ENCODE results near the gene NINJ1. TPM values are rescaled to one million over a fixed set of nuclear protein-coding genes. Genes with fewer than 3 reads are reported as not detected.
A peak's percentile ranks its signal among the peaks of the same experiment; 100 is the strongest.

The NINJ1 gene
- total and polyA plus RNA-seq, 2 of the 13 experiments (the other 11 are each of a cell fraction or from before 2014, with no cell fraction given): 81.2 to 92.1 TPM

- TF ChIP-seq ZNF281 (CRISPR knock-in tag; IDR thresholded peaks at IDR 0.05; ENCODE audit: borderline replicate concordance) (no peak), ZNF580 (CRISPR knock-in tag; IDR thresholded peaks at IDR 0.05; ENCODE audit: borderline replicate concordance, low read depth) (no peak), ZNF850 (CRISPR knock-in tag; conservative IDR thresholded peaks at IDR 0.05) (no peak), RFX5 (IDR thresholded peaks at IDR 0.05; ENCODE audit: low read depth, low read length) (no peak), SSRP1 (CRISPR knock-in tag; IDR thresholded peaks at IDR 0.05) (no peak), MAF1 (CRISPR knock-in tag; IDR thresholded peaks at IDR 0.05; ENCODE audit: borderline replicate concordance) (no peak), ATF2 (CRISPR knock-in tag; IDR thresholded peaks at IDR 0.05) (no peak)
Measured at GRCh38 chr9:93177676-93178075, 43.6 kb upstream of the NINJ1 start (continued).

GRCh38 chr9:93174976-93175375 is 40.9 kb upstream of the NINJ1 start:
- Histone ChIP-seq H2AFZ (ENCODE audit: low read length) (no peak overlapping the region), H3K9me3 (ENCODE audit: low read length) (no peaks in the 10 kb centered on the region), H3K4me2 (ENCODE audit: low read depth, low read length) (no peak overlapping the region), H3K9ac (ENCODE audit: insufficient read depth, low read depth, low read length) (no peak overlapping the region), H3K4me1 (ENCODE audit: insufficient read depth, low read length) (peaks cover 30% of the 10 kb centered on the region), H3K4me3 (replicated peaks in 1 of 3; ENCODE audit: insufficient read depth in 1 of 3, low read depth in 2 of 3, low read length in 3 of 3) (no peak overlapping the region), H3K27me3 (ENCODE audit: control insufficient read depth in 1 of 2, insufficient read depth in 2 of 2, low read length in 2 of 2) (peaks cover 5 to 37% of the 10 kb centered on the region in 2 experiments; a peak in 4 of 5 replicates), H3K27ac (ENCODE audit: extremely low read length, insufficient read depth, low read length) (no peak overlapping the region), H3K36me3 (replicated peaks in 1 of 2; ENCODE audit: control insufficient read depth in 1 of 2, insufficient read depth in 2 of 2, low read length in 2 of 2) (no peaks in the 10 kb centered on the region), H4K20me1 (ENCODE audit: insufficient read depth, low read length) (no peaks in the 10 kb centered on the region), H3K79me2 (ENCODE audit: insufficient read depth, low read length) (no peaks in the 10 kb centered on the region)
- intact Hi-C loops (cut with micrococcal nuclease; ENCODE audit: unreplicated experiment): no loop called here
- peak; percentile 23; the same call in 2 of the 3 replicates for ATAC-seq
- no peak for DNase-seq (ENCODE audit: low spot score)
- POLR2A ChIA-PET: no interaction called here
- no TSS peak for BruUV-seq (replicated peaks)
- 6% methylated on average over 2 of the region's 3 CpGs for WGBS (ENCODE audit: low lambda C conversion rate)
- CTCF ChIA-PET (ENCODE audit: low intra/inter-chr PET ratio, low total read pairs): no interaction called here
- no peak for FAIRE-seq
- in situ Hi-C loops (cut with HindIII; ENCODE audit: extremely low pct_ligation_motif_present, low pct_unique_long_range_greater_than_20kb): loop anchor here (25.0 kb wide), 1 partner anchor 262 kb away; no protein-coding TSS in a partner anchor
- no peak for TF ChIP-seq ZNF780A (CRISPR knock-in tag; IDR thresholded peaks at IDR 0.05)
- no peak for TF ChIP-seq ZNF878 (CRISPR knock-in tag; IDR thresholded peaks at IDR 0.05)
- TF ChIP-seq ZNF687 (CRISPR knock-in tag; IDR thresholded peaks at IDR 0.05): no peak
- TF ChIP-seq NFATC3 (CRISPR knock-in tag; IDR thresholded peaks at IDR 0.05): no peak
- TF ChIP-seq HIC2 (CRISPR knock-in tag; IDR thresholded peaks at IDR 0.05; ENCODE audit: low read depth): no peak
- TF ChIP-seq HNRNPK (IDR thresholded peaks at IDR 0.05; ENCODE audit: low read depth, low read length, poor library complexity, severe bottlenecking): no peak
